Fibroblast of mammary gland (primary cell): ENCODE results near the gene INPP4B.

Experiments used
- DNase-seq: peaks from one replicate; pipeline ENCODE4 v3.0.0-alpha.2; 2010; ENCODE audit warnings: low read depth
- H3K4me3 ChIP-seq: 2 replicates; pipeline ENCODE4 v1.5.1; 2011; ENCODE audit warnings: low read depth, mild to moderate bottlenecking, low read length, moderate library complexity; ENCODE audit not compliant: control insufficient read depth
- CTCF ChIP-seq: conservative IDR thresholded peaks from 2 replicates; pipeline ENCODE4 v1.5.1; 2011; ENCODE audit warnings: low read depth, low read length, inconsistent platforms; ENCODE audit not compliant: control insufficient read depth, insufficient read depth

Gene INPP4B

GRCh38 chr4:141999446-142000143, 846.5 kb downstream of the INPP4B start:
- DNase-seq, result no peak
- no peak overlapping the region for H3K4me3 ChIP-seq
- no peak for TF ChIP-seq CTCF

GRCh38 chr4:141995056-141995455, 851.0 kb downstream of the INPP4B start:
- H3K4me3 ChIP-seq, result no peak overlapping the region
- DNase-seq, result no peak
- TF ChIP-seq CTCF, result no peak

GRCh38 chr4:141977433-141977832, 868.7 kb downstream of the INPP4B start:
- DNase-seq, result no peak
- TF ChIP-seq CTCF, result no peak
- no peak overlapping the region for H3K4me3 ChIP-seq
